Vagina (tissue), 2 donors: Measurements from ENCODE around the gene TINAGL1.

Experiments
- CTCF ChIP-seq, 3 experiments: fragments of 450-650 bp in 2 of 3; fragments of 200-600 bp in 1 of 3; sonication (generic) in 1 of 3; IDR thresholded peaks; one replicate each; pipeline ENCODE4 v1.5.1; 2017 to 2019; ENCODE audit warnings: antibody characterized with exemption in 3 of 3, mild to moderate bottlenecking in 2 of 3, moderate library complexity in 2 of 3
- POLR2A ChIP-seq, 2 donors: fragments of 450-650 bp; IDR thresholded peaks; one replicate each; pipeline ENCODE4 v1.6.1; 2017; ENCODE audit warnings: antibody characterized with exemption in 2 of 2, mild to moderate bottlenecking in 2 of 2, moderate library complexity in 2 of 2
- POLR2AphosphoS5 ChIP-seq, 2 donors: sonication (generic); formaldehyde crosslinking; IDR thresholded peaks; one replicate each; pipeline ENCODE4 v1.9.0; 2017; ENCODE audit warnings: antibody characterized with exemption in 2 of 2, mild to moderate bottlenecking in 2 of 2, low read depth in 1 of 2; ENCODE audit not compliant: insufficient read depth in 1 of 2

GRCh38 chr1:31592132-31592531 is 15.8 kb downstream of the TINAGL1 start:
- TF ChIP-seq CTCF (IDR thresholded peaks at IDR 0.05) (no peak), POLR2A (IDR thresholded peaks at IDR 0.05) (no peak), POLR2AphosphoS5 (IDR thresholded peaks at IDR 0.05; ENCODE audit: insufficient read depth in 1 of 2, low read depth in 1 of 2) (no peak)
